ENCODE measurements around the gene SLC25A27.
"Not testable (repeated sequence)": the region's sequence is repeated elsewhere in the genome, so short reads cannot be mapped to it uniquely, and the experiment has no call there.

Gene SLC25A27

GRCh38 chr6:46652603-46653438 lies at the start of gene SLC25A27, which contains the start of gene CYP39A1:
Gene SLC25A27 (plus strand): TSS chr6:46652975. CDS start chr6:46653193, 218 bp downstream.
Gene CYP39A1 (minus strand): TSS chr6:46652818. CDS start chr6:46652582, 236 bp downstream.
- peak; percentile 85 for DNase-seq

- no peak for DNase-seq
These were observed 47.5 kb upstream of the SLC25A27 start for GRCh38 chr6:46605091-46605797.

GRCh38 chr6:46606338-46606737 lies 46.4 kb upstream of the SLC25A27 start:
- no peak for DNase-seq

- no peak for DNase-seq
These were observed 41.8 kb upstream of the SLC25A27 start for GRCh38 chr6:46610862-46611553.

GRCh38 chr6:46612645-46613044 lies 40.1 kb upstream of the SLC25A27 start:
- DNase-seq = no peak

GRCh38 chr6:46618726-46619125 lies 34.0 kb upstream of the SLC25A27 start:
- no peak for DNase-seq

GRCh38 chr6:46626228-46626909 lies 26.4 kb upstream of the SLC25A27 start:
- DNase-seq = peak; percentile 14

GRCh38 chr6:46626976-46627375 lies 25.8 kb upstream of the SLC25A27 start:
- no peak for DNase-seq

- no peak for DNase-seq
These were observed 24.3 kb upstream of the SLC25A27 start for GRCh38 chr6:46628498-46628897.

- DNase-seq = no peak
These were observed 23.8 kb upstream of the SLC25A27 start for GRCh38 chr6:46628976-46629375.

- DNase-seq = no peak
These were observed 23.1 kb upstream of the SLC25A27 start for GRCh38 chr6:46629691-46630090.

- DNase-seq = no peak
These were observed 20.7 kb upstream of the SLC25A27 start for GRCh38 chr6:46632053-46632452.

GRCh38 chr6:46635462-46635861 lies 17.3 kb upstream of the SLC25A27 start:
- no peak for DNase-seq

- no peak for DNase-seq
These were observed 15.6 kb upstream of the SLC25A27 start for GRCh38 chr6:46637145-46637544.

GRCh38 chr6:46637933-46638332 lies 14.8 kb upstream of the SLC25A27 start:
- DNase-seq = no peak

GRCh38 chr6:46638650-46639049 lies 14.1 kb upstream of the SLC25A27 start:
- no peak for DNase-seq

- DNase-seq = no peak
These were observed 9.6 kb upstream of the SLC25A27 start for GRCh38 chr6:46642928-46643751.

- DNase-seq = no peak
These were observed 7.5 kb upstream of the SLC25A27 start for GRCh38 chr6:46645265-46645664.

- not testable (repeated sequence) for DNase-seq
These were observed 4.7 kb upstream of the SLC25A27 start for GRCh38 chr6:46648108-46648507.

- DNase-seq = no peak
These were observed 3.8 kb upstream of the SLC25A27 start for GRCh38 chr6:46648869-46649492.

GRCh38 chr6:46651006-46651405 lies 1.8 kb upstream of the SLC25A27 start:
- no peak for DNase-seq

Data from DMS79 treated with DMSO at 0.1 percent for 48 hours (cell line).